Measurements from ENCODE around the gene PRDM10.

DNA sequence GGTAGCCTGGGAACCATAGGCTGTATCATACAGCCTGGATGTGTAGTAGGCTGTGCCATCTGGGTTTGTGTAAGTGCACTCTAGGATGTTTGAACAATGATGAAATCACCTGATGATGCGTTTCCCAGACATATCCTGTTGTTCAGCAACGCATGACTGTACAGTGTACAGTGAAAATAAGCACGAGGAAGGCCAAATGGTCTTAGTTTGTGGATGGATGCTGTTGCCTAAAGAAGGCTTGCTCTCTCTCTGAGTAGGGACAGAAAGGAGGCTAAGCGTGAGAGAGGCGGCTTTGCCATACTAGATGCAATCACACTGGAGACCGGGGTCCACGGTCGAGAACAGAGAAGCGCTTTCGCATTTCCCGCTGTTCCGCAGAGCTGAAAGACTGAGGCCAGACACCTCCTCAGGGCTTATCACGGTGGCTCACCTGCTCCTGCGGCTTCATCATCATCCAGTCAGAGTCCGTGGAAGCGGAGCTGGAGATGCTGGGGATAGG, 39.5 kb upstream of the PRDM10 start:
- TF ChIP-seq, protein P1, sequence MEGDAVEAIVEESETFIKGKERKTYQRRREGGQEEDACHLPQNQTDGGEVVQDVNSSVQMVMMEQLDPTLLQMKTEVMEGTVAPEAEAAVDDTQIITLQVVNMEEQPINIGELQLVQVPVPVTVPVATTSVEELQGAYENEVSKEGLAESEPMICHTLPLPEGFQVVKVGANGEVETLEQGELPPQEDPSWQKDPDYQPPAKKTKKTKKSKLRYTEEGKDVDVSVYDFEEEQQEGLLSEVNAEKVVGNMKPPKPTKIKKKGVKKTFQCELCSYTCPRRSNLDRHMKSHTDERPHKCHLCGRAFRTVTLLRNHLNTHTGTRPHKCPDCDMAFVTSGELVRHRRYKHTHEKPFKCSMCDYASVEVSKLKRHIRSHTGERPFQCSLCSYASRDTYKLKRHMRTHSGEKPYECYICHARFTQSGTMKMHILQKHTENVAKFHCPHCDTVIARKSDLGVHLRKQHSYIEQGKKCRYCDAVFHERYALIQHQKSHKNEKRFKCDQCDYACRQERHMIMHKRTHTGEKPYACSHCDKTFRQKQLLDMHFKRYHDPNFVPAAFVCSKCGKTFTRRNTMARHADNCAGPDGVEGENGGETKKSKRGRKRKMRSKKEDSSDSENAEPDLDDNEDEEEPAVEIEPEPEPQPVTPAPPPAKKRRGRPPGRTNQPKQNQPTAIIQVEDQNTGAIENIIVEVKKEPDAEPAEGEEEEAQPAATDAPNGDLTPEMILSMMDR (conservative IDR thresholded peaks at IDR 0.05 in 1 of 2, IDR thresholded peaks at IDR 0.05 in 1 of 2; ENCODE audit: low read depth in 1 of 2, low read length in 2 of 2), result no peak
- no peak for TF ChIP-seq EZH2 (IDR thresholded peaks at IDR 0.05; ENCODE audit: low read length, missing control alignments)

All from fibroblast of lung (primary cell).